MCF 10A (cell line): ENCODE measurements around the gene KCNK16. TPM values are rescaled to one million over a fixed set of nuclear protein-coding genes. Genes with fewer than 3 reads are reported as not detected.

Source experiments
- BruUV-seq: library from RNA; stranded (reverse); fragments of 400-500 nt; replicated peaks from 2 replicates; lab custom pipeline; 2021; lab: Mats Ljungman, UMichigan
- CTCF ChIA-PET: fragments of 300-600 bp; sonication (Branson Sonifier 250); formaldehyde crosslinking; extraction: SDS; loops from one replicate; lab custom pipeline; 2021; ENCODE audit warnings: antibody characterized with exemption, inconsistent platforms; lab: Yijun Ruan, JAX
- POLR2A ChIA-PET: fragments of 300-600, 350-650 bp; sonication (Branson Sonifier 250); formaldehyde crosslinking; extraction: SDS; loops from one replicate; lab custom pipeline; 2020; ENCODE audit warnings: antibody characterized with exemption, inconsistent platforms; lab: Yijun Ruan, JAX
- DNase-seq: peaks from one replicate; pipeline ENCODE4 v3.0.0-alpha.2; 2018; ENCODE audit not compliant: unreplicated experiment
- H3K27ac Mint-ChIP-seq: one replicate; pipeline ENCODE4 v1.8.0; 2022; ENCODE audit warnings: mild to moderate bottlenecking, low read depth, mixed read lengths; ENCODE audit not compliant: unreplicated experiment
- H3K27me3 Mint-ChIP-seq: one replicate; pipeline ENCODE4 v1.8.0; 2022; ENCODE audit warnings: mixed read lengths; ENCODE audit not compliant: insufficient read depth, unreplicated experiment
- H3K36me3 Mint-ChIP-seq: one replicate; pipeline ENCODE4 v1.8.0; 2022; ENCODE audit warnings: mild to moderate bottlenecking, moderate library complexity, mixed read lengths; ENCODE audit not compliant: insufficient read depth, unreplicated experiment
- H3K4me1 Mint-ChIP-seq: one replicate; pipeline ENCODE4 v1.8.0; 2022; ENCODE audit warnings: mixed read lengths; ENCODE audit not compliant: insufficient read depth, unreplicated experiment
- H3K4me3 Mint-ChIP-seq: one replicate; pipeline ENCODE4 v1.8.0; 2022; ENCODE audit warnings: mild to moderate bottlenecking, moderate library complexity, mixed read lengths; ENCODE audit not compliant: unreplicated experiment
- H3K9me3 Mint-ChIP-seq: one replicate; pipeline ENCODE4 v1.8.0; 2022; ENCODE audit warnings: mixed read lengths; ENCODE audit not compliant: unreplicated experiment
- intact Hi-C: fragments of 100-400 bp; cut with micrococcal nuclease; formaldehyde crosslinking; loops from 2 replicates; pipeline ENCODE4 v1.14.1; 2022
- total RNA-seq: library from RNA; stranded (reverse); gene quantifications from 2 replicates; pipeline ENCODE4 v1.2.3, GENCODE V29; 2022
- TF ChIP-seq, protein P1 (sequence below): fragments of 200-600 bp; IDR thresholded peaks from one replicate; pipeline ENCODE4 v1.8.0; 2022; ENCODE audit warnings: antibody characterized with exemption, mild to moderate bottlenecking; ENCODE audit not compliant: unreplicated experiment

Gene KCNK16
- total RNA-seq, 1 experiment from 2014 or later: not detected

- Mint-ChIP-seq H3K4me3 (no peak overlapping the region), H3K36me3 (no peaks in the 10 kb centered on the region), H3K9me3 (no peaks in the 10 kb centered on the region), H3K27me3 (no peaks in the 10 kb centered on the region), H3K27ac (no peak overlapping the region), H3K4me1 (no peaks in the 10 kb centered on the region)
- ChIA-PET POLR2A (no interaction called here), CTCF (interaction anchor here (0.6 kb wide), 1 partner anchor 12 kb away, joined by 3 read pairs; no protein-coding TSS in a partner anchor)
- TF ChIP-seq, protein P1, sequence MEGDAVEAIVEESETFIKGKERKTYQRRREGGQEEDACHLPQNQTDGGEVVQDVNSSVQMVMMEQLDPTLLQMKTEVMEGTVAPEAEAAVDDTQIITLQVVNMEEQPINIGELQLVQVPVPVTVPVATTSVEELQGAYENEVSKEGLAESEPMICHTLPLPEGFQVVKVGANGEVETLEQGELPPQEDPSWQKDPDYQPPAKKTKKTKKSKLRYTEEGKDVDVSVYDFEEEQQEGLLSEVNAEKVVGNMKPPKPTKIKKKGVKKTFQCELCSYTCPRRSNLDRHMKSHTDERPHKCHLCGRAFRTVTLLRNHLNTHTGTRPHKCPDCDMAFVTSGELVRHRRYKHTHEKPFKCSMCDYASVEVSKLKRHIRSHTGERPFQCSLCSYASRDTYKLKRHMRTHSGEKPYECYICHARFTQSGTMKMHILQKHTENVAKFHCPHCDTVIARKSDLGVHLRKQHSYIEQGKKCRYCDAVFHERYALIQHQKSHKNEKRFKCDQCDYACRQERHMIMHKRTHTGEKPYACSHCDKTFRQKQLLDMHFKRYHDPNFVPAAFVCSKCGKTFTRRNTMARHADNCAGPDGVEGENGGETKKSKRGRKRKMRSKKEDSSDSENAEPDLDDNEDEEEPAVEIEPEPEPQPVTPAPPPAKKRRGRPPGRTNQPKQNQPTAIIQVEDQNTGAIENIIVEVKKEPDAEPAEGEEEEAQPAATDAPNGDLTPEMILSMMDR: no peak
- BruUV-seq: no TSS peak
- intact Hi-C loops: no loop called here
- no peak for DNase-seq
These were observed 20.3 kb upstream of the KCNK16 start for GRCh38 chr6:39342692-39343395.

DNA sequence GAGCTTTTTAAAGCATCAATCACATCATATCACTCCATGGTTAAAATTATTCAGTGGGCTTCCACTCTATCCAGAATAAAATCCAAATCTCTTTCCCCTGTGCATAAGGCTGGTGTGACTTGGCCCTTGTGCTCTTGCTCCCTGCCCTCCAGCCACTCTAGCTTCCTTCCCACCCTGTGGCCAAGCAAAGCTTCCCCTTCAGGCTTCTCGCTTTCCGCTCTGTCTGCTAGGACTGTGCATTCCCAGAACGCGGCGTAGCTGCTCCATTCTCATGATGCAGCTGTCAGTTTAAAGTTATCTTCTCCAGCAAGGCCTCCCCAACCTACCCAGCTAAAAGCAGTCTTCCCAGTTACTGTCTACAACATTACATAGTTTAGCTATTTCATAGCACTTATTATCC, 19.4 kb upstream of the KCNK16 start:
- Mint-ChIP-seq H3K9me3 (no peaks in the 10 kb centered on the region), H3K4me3 (no peak overlapping the region), H3K4me1 (peaks cover under 1% of the 10 kb centered on the region), H3K27ac (no peak overlapping the region), H3K36me3 (no peaks in the 10 kb centered on the region), H3K27me3 (no peaks in the 10 kb centered on the region)
- no peak for DNase-seq
- intact Hi-C loops: no loop called here
- CTCF ChIA-PET: interaction anchor here (0.5 to 1.8 kb wide), 4 partner anchors 20 to 1685 kb away, joined by 3 to 8 read pairs (median 4); no protein-coding TSS in a partner anchor
- no TSS peak for BruUV-seq
- TF ChIP-seq, protein P1: no peak
- POLR2A ChIA-PET: no interaction called here

DNA sequence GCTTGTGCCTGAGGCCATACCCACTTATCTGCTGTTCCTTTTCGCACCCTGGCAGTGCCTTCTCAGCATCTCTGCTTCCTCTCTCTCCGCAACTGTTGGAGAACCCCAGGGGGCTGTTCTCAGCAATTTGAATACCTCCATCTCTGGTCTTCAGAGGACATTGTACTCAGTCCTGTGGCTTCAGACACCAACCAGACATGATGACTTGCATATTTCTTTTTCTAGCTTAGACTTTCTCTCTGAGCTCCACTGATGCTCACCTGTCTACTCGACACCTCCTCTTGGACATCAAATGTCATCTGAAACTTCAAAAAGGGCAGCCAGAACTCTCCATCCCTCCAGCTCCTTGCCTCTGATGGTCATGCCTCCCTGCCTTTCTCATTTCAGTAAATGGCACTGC, 18.9 kb upstream of the KCNK16 start:
- Mint-ChIP-seq H3K4me1 (peaks cover 6% of the 10 kb centered on the region), H3K4me3 (no peak overlapping the region), H3K27ac (no peak overlapping the region), H3K36me3 (no peaks in the 10 kb centered on the region), H3K27me3 (no peaks in the 10 kb centered on the region), H3K9me3 (no peaks in the 10 kb centered on the region)
- TF ChIP-seq, protein P1: no peak
- no peak for DNase-seq
- POLR2A ChIA-PET: no interaction called here
- CTCF ChIA-PET: interaction anchor here (0.5 to 1.8 kb wide), 7 partner anchors 17 to 1686 kb away, joined by 3 to 8 read pairs (median 3); no protein-coding TSS in a partner anchor
- intact Hi-C loops: no loop called here
- BruUV-seq: no TSS peak

DNA sequence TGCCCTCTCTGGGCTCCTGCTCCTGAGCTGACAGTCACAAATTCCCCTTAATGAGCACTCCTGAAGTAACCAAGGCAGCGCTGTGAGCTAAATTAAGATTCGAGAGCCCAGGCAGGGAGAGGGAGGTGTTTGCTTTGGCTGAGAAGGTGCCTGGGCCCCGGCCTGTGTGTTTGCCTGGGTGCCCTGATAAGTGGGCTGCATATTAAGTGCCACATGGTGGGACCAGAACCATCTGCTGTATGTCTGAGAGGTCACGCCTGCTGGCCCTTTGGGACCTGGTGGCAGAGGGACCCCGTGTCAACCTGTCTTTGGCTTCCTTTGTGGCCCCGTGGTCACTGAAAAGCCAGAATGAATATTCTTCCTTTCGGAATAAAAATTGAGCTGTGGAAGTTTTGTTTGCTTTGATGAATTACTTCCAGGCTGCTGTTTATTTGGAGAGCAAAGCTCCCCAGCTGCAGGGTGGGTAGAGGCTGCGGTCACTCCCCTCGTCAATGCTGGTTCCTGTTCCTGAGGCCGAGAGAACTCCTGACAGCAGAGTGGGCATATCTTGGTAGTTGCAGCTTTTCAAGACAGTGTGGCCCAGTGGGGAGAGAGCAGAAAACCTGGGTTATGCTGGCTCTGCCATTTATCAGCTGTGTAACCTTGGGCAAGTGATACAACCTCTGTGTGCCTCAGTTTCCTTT, 17.5 kb upstream of the KCNK16 start:
- ChIA-PET CTCF (interaction anchor here (0.5 to 1.8 kb wide), 5 partner anchors 9 to 553 kb away, joined by 3 to 8 read pairs (median 4); no protein-coding TSS in a partner anchor), POLR2A (no interaction called here)
- TF ChIP-seq, protein P1: no peak
- no peaks in the 10 kb centered on the region for H3K36me3 Mint-ChIP-seq
- no TSS peak for BruUV-seq
- H3K27ac Mint-ChIP-seq: no peak overlapping the region
- peaks cover 6% of the 10 kb centered on the region for H3K4me1 Mint-ChIP-seq
- no peaks in the 10 kb centered on the region for H3K9me3 Mint-ChIP-seq
- H3K27me3 Mint-ChIP-seq: no peaks in the 10 kb centered on the region
- DNase-seq: no peak
- no peak overlapping the region for H3K4me3 Mint-ChIP-seq
- intact Hi-C loops: no loop called here
